GM12878 (cell line): ENCODE data around the gene IBSP. TPM values are rescaled to one million over a fixed set of nuclear protein-coding genes. Genes with fewer than 3 reads are reported as not detected.

ENCODE experiments used
- ATAC-seq: fragments of 200-7000 bp; cut with Tn5 transposase; 3 replicates; pipeline ENCODE4 v1.9.1; 2020; ENCODE audit warnings: mild to moderate bottlenecking, moderate library complexity
- BruUV-seq: library from RNA; stranded (reverse); fragments of 400-500 nt; replicated peaks from 2 replicates; lab custom pipeline; 2021; lab: Mats Ljungman, UMichigan
- CTCF ChIA-PET: fragments of 300-600 bp; sonication (Branson Sonifier 250); formaldehyde crosslinking; extraction: SDS; loops from one replicate; lab custom pipeline; 2021; ENCODE audit warnings: inconsistent platforms; lab: Yijun Ruan, JAX
- POLR2A ChIA-PET: fragments of 350-600 bp; formaldehyde crosslinking; extraction: SDS; loops from one replicate; lab custom pipeline; 2021; ENCODE audit warnings: inconsistent platforms; lab: Charles Lee
- RAD21 ChIA-PET: fragments of 300-600 bp; sonication (Branson Sonifier 250); formaldehyde crosslinking; loops from one replicate; lab custom pipeline; 2023; ENCODE audit warnings: antibody characterized with exemption; ENCODE audit not compliant: unreplicated experiment; lab: Charles Lee
- SMC1A ChIA-PET: fragments of 300-600 bp; sonication (Branson Sonifier 250); formaldehyde crosslinking; loops from one replicate; lab custom pipeline; 2023; ENCODE audit not compliant: unreplicated experiment, uncharacterized antibody; lab: Charles Lee
- DNase-seq: peaks from one replicate; pipeline ENCODE4 v3.0.0-alpha.2; 2011; ENCODE audit warnings: low read depth, low spot score
- FAIRE-seq: peaks from 3 replicates; lab custom pipeline; 2011; peaks lifted over from hg19 to GRCh38; lab: Jason Lieb, UNC
- H2AFZ ChIP-seq: 2 replicates; pipeline ENCODE4 v1.6.0; 2011; ENCODE audit warnings: low read depth, low read length, control low read depth; ENCODE audit not compliant: control insufficient read depth
- H3K27ac ChIP-seq: 2 replicates; pipeline ENCODE4 v1.5.1; 2011; ENCODE audit warnings: control low read depth; ENCODE audit not compliant: control insufficient read depth, insufficient read depth
- H3K27me3 ChIP-seq, 2 experiments: replicated peaks in 1 of 2; 2 replicates each; pipeline versions ENCODE4 v1.6.0 to v1.6.1; 2011; ENCODE audit warnings: low read length in 1 of 2; ENCODE audit not compliant: control insufficient read depth in 2 of 2, insufficient read depth in 2 of 2
- H3K36me3 ChIP-seq, 2 experiments: 2 replicates each; pipeline ENCODE4 v1.5.1; 2011; ENCODE audit warnings: low read length in 1 of 2; ENCODE audit not compliant: control insufficient read depth in 2 of 2, insufficient read depth in 2 of 2
- H3K4me1 ChIP-seq: 2 replicates; pipeline ENCODE4 v1.6.1; 2011; ENCODE audit warnings: mild to moderate bottlenecking, low read length, moderate library complexity, mixed read lengths; ENCODE audit not compliant: control insufficient read depth, insufficient read depth
- H3K4me2 ChIP-seq: 2 replicates; pipeline ENCODE4 v1.6.0; 2011; ENCODE audit warnings: control low read depth; ENCODE audit not compliant: control insufficient read depth, insufficient read depth
- H3K4me3 ChIP-seq: fragments of 200-600 bp; sonication (generic); 2 replicates; pipeline ENCODE4 v1.5.1; 2016
- H3K79me2 ChIP-seq: 2 replicates; pipeline ENCODE4 v1.6.0; 2011; ENCODE audit warnings: low read length; ENCODE audit not compliant: control insufficient read depth, insufficient read depth
- H3K9ac ChIP-seq: 2 replicates; pipeline ENCODE4 v1.8.0; 2011; ENCODE audit warnings: low read length, control low read depth, mixed read lengths; ENCODE audit not compliant: control insufficient read depth, insufficient read depth
- H3K9me3 ChIP-seq: replicated peaks from 3 replicates; pipeline ENCODE4 v1.5.1; 2011; ENCODE audit warnings: mild to moderate bottlenecking, low read length; ENCODE audit not compliant: control insufficient read depth, insufficient read depth
- H4K20me1 ChIP-seq: 2 replicates; pipeline ENCODE4 v1.6.0; 2011; ENCODE audit not compliant: control insufficient read depth, insufficient read depth
- BMI1 ChIP-seq: fragments of 450-650 bp; IDR thresholded peaks from 2 replicates; pipeline ENCODE4 v1.6.1; 2016; ENCODE audit warnings: mild to moderate bottlenecking, moderate library complexity, borderline replicate concordance
- CREM ChIP-seq: IDR thresholded peaks from 2 replicates; pipeline ENCODE4 v1.6.1; 2014; ENCODE audit warnings: antibody characterized with exemption, low read depth
- CUX1 ChIP-seq: IDR thresholded peaks from 2 replicates; pipeline ENCODE4 v1.6.1; 2012; ENCODE audit warnings: improper control_type of control experiment, low read depth, low read length; ENCODE audit not compliant: insufficient replicate concordance
- GABPA ChIP-seq: IDR thresholded peaks from 2 replicates; pipeline ENCODE4 v1.6.1; 2014; ENCODE audit warnings: antibody characterized with exemption, low read depth, mild to moderate bottlenecking, inconsistent platforms
- GATAD2B ChIP-seq: fragments of 450-650 bp; conservative IDR thresholded peaks from 2 replicates; pipeline ENCODE4 v1.6.1; 2017; ENCODE audit warnings: low read depth, mild to moderate bottlenecking, moderate library complexity
- IKZF2 ChIP-seq, 2 experiments: fragments of 450-650 bp; IDR thresholded peaks; 2 replicates each; pipeline ENCODE4 v1.6.1; 2017; ENCODE audit warnings: mild to moderate bottlenecking in 2 of 2, moderate library complexity in 2 of 2
- MYB ChIP-seq: fragments of 150-350 bp; IDR thresholded peaks from 2 replicates; pipeline ENCODE4 v1.6.1; 2014; ENCODE audit warnings: mild to moderate bottlenecking, low read depth, low read length, borderline replicate concordance
- NR2C1 ChIP-seq: fragments of 450-650 bp; IDR thresholded peaks from 2 replicates; pipeline ENCODE4 v1.6.1; 2017; ENCODE audit warnings: antibody characterized with exemption, mild to moderate bottlenecking, moderate library complexity
- SKIL ChIP-seq: fragments of 450-650 bp; IDR thresholded peaks from 2 replicates; pipeline ENCODE4 v1.6.1; 2017; ENCODE audit warnings: mild to moderate bottlenecking, low read depth, inconsistent platforms; ENCODE audit not compliant: poor library complexity, severe bottlenecking
- SUZ12 ChIP-seq: fragments of 200-600 bp; sonication (generic); IDR thresholded peaks from one replicate; pipeline ENCODE4 v1.6.1; 2018; ENCODE audit warnings: antibody characterized with exemption, mild to moderate bottlenecking; ENCODE audit not compliant: unreplicated experiment
- YY1 ChIP-seq: IDR thresholded peaks from 2 replicates; pipeline ENCODE4 v1.6.1; 2011; ENCODE audit warnings: low read depth, mild to moderate bottlenecking, low read length
- ZNF384 ChIP-seq: IDR thresholded peaks from 2 replicates; pipeline ENCODE4 v1.6.1; 2012; ENCODE audit warnings: low read depth, mild to moderate bottlenecking, low read length, improper control_type of control experiment, borderline replicate concordance
- WGBS: methylation state at CpG from one replicate; pipeline ENCODE4 v1.1.6; 2016; ENCODE audit warnings: low lambda C conversion rate; ENCODE audit not compliant: insufficient replicate concordance, insufficient coverage; ENCODE audit errors: missing lambda C conversion rate; 5-methylcytosine and 5-hydroxymethylcytosine counted together
- in situ Hi-C: fragments of 300-500 bp; cut with MboI; formaldehyde crosslinking; loops from 9 replicates; pipeline ENCODE4 v1.14.3; 2018; ENCODE audit warnings: mixed read lengths
- intact Hi-C: fragments of 100-400 bp; cut with micrococcal nuclease; formaldehyde crosslinking; loops from one replicate; pipeline ENCODE4 v1.14.2; 2022; ENCODE audit not compliant: unreplicated experiment
- polyA plus RNA-seq, 11 experiments: library from polyadenylated mRNA; depleted of rRNA in 4 of 11; unstranded in 6 of 11; stranded (reverse) in 5 of 11; fragments of >200 nt; fragmentation: Nextera tagmentation in 4 of 11; fragmentation: Illumina TruSeq in 1 of 11; extraction: Ambion mirVana in 4 of 11; extraction: Trizol in 1 of 11; gene quantifications; 1 replicate in 1 of 11; 2 replicates in 10 of 11; pipeline versions ENCODE4 v1.2.1 to v1.2.3, GENCODE V29; 2011 to 2016; ENCODE audit warnings: inconsistent platforms in 2 of 11, missing spikeins in 2 of 11, low read depth in 1 of 11
- total RNA-seq, 4 experiments: library from RNA; depleted of rRNA in 3 of 4; stranded (reverse); fragments of >200 nt in 3 of 4; fragmentation: Illumina TruSeq in 1 of 4; extraction: Trizol in 1 of 4; gene quantifications; 2 replicates each; pipeline versions ENCODE4 v1.2.1 to v1.2.3, GENCODE V29; 2013 to 2021
- TF ChIP-seq, protein P1 (sequence below): fragments of 450-650 bp; IDR thresholded peaks from 2 replicates; pipeline ENCODE4 v1.6.1; 2017; ENCODE audit warnings: antibody characterized with exemption, mild to moderate bottlenecking, moderate library complexity

IBSP gene
- total and polyA plus RNA-seq, 10 of the 15 experiments (the other 5 are each of a cell fraction or from before 2014, with no cell fraction given) = not detected

DNA sequence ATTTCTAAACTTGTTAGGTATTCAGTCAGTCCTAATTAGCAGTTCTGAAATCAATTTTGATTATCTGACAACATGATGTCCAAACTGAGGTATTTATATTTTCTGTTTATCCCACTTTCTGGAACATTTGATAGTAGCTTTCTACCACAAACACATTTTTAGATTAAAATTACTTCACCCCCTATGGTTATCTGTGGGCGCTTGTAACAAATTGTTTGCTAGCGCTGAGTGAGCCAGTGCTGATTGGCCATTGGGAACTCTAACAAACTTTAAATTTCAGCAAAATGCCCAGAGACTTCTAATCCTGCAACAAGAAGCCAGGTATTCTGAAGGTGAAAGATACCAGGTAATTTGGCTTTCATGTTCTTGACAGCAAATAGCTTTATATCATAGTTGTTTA is 33.3 kb downstream of the IBSP start, which contains the start of gene MEPE:
TSS of gene MEPE (plus strand) at position 301 of the 400 bp plus-strand sequence. CDS start 1,746 bp downstream, outside the sequence.
- no peak within 1 kb of the TSS for H3K4me3 ChIP-seq
- H3K27ac ChIP-seq = no peak within 1 kb of the TSS
- SMC1A ChIA-PET = no interaction called here
- in situ Hi-C loops (loop anchor here (25.0 kb wide), 1 partner anchor 670 kb away; no protein-coding TSS in a partner anchor), intact Hi-C loops (no loop called here)
- DNase-seq (no peak), ATAC-seq (no peak), FAIRE-seq (no peak)
- no peak within 1 kb of the TSS for H3K4me2 ChIP-seq
- H3K79me2 ChIP-seq = no peaks in the 10 kb centered on the region
- no peaks in the 10 kb centered on the region; a peak in 2 of 4 replicates for H3K27me3 ChIP-seq
- WGBS = 68% methylated on average over 2 of the region's 2 CpGs
- H3K9me3 ChIP-seq = no peaks in the 10 kb centered on the region
- POLR2A ChIA-PET = no interaction called here
- CTCF ChIA-PET = interaction anchor here (1.7 kb wide), 1 partner anchor 379 kb away, joined by 4 read pairs; no protein-coding TSS in a partner anchor
- RAD21 ChIA-PET = no interaction called here
- no peaks in the 10 kb centered on the region for H3K36me3 ChIP-seq
- no peaks in the 10 kb centered on the region for H4K20me1 ChIP-seq
- H3K4me1 ChIP-seq = no peaks in the 10 kb centered on the region
- BruUV-seq = no TSS peak
- H3K9ac ChIP-seq = no peak within 1 kb of the TSS
- no peak within 1 kb of the TSS for H2AFZ ChIP-seq
- TF ChIP-seq YY1 = no peak
- TF ChIP-seq ZNF384 = no peak
- TF ChIP-seq SKIL = no peak
- TF ChIP-seq CREM = no peak
- no peak for TF ChIP-seq GATAD2B
- TF ChIP-seq IKZF2 (IDR thresholded peaks at IDR 0.05) = no peak
- TF ChIP-seq CUX1 = no peak
- TF ChIP-seq MYB = no peak
- TF ChIP-seq, protein P1, sequence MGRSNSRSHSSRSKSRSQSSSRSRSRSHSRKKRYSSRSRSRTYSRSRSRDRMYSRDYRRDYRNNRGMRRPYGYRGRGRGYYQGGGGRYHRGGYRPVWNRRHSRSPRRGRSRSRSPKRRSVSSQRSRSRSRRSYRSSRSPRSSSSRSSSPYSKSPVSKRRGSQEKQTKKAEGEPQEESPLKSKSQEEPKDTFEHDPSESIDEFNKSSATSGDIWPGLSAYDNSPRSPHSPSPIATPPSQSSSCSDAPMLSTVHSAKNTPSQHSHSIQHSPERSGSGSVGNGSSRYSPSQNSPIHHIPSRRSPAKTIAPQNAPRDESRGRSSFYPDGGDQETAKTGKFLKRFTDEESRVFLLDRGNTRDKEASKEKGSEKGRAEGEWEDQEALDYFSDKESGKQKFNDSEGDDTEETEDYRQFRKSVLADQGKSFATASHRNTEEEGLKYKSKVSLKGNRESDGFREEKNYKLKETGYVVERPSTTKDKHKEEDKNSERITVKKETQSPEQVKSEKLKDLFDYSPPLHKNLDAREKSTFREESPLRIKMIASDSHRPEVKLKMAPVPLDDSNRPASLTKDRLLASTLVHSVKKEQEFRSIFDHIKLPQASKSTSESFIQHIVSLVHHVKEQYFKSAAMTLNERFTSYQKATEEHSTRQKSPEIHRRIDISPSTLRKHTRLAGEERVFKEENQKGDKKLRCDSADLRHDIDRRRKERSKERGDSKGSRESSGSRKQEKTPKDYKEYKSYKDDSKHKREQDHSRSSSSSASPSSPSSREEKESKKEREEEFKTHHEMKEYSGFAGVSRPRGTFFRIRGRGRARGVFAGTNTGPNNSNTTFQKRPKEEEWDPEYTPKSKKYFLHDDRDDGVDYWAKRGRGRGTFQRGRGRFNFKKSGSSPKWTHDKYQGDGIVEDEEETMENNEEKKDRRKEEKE = no peak
- TF ChIP-seq GABPA = no peak
- no peak for TF ChIP-seq NR2C1
- no peak for TF ChIP-seq BMI1
- no peak for TF ChIP-seq SUZ12
